Chondrocyte (in vitro differentiated cells): ENCODE data around the gene FHIT. TPM values are rescaled to one million over a fixed set of nuclear protein-coding genes. Genes with fewer than 3 reads are reported as not detected.

Source experiments
- DNase-seq: peaks from one replicate; pipeline ENCODE4 v3.0.0; 2021; ENCODE audit warnings: mixed read lengths, low spot score
- H3K27ac Mint-ChIP-seq: one replicate; pipeline ENCODE4 v1.8.0; 2021; ENCODE audit warnings: mild to moderate bottlenecking, moderate library complexity, mixed read lengths; ENCODE audit not compliant: unreplicated experiment
- H3K27me3 Mint-ChIP-seq: 2 replicates; pipeline ENCODE4 v1.8.0; 2021; ENCODE audit warnings: low read depth, mixed read lengths
- H3K36me3 Mint-ChIP-seq: 2 replicates; pipeline ENCODE4 v1.8.0; 2021; ENCODE audit warnings: low read depth, mixed read lengths
- H3K4me1 Mint-ChIP-seq: 2 replicates; pipeline ENCODE4 v1.8.0; 2021; ENCODE audit warnings: low read depth, mild to moderate bottlenecking, mixed read lengths
- H3K4me3 Mint-ChIP-seq: one replicate; pipeline ENCODE4 v1.8.0; 2021; ENCODE audit warnings: mild to moderate bottlenecking, moderate library complexity, mixed read lengths; ENCODE audit not compliant: unreplicated experiment
- H3K9me3 Mint-ChIP-seq: 2 replicates; pipeline ENCODE4 v1.8.0; 2021; ENCODE audit warnings: low read depth, mixed read lengths
- CTCF ChIP-seq: fragments of 200-600 bp; sonication (generic); IDR thresholded peaks from 2 replicates; pipeline ENCODE4 v1.5.0; 2021; ENCODE audit warnings: antibody characterized with exemption, mild to moderate bottlenecking, moderate library complexity
- total RNA-seq: library from RNA; stranded (reverse); gene quantifications from 3 replicates; pipeline ENCODE4 v1.2.1, GENCODE V29; 2021

FHIT gene
- total RNA-seq, 1 donor from 2014 or later, result 3.8 TPM

DNA sequence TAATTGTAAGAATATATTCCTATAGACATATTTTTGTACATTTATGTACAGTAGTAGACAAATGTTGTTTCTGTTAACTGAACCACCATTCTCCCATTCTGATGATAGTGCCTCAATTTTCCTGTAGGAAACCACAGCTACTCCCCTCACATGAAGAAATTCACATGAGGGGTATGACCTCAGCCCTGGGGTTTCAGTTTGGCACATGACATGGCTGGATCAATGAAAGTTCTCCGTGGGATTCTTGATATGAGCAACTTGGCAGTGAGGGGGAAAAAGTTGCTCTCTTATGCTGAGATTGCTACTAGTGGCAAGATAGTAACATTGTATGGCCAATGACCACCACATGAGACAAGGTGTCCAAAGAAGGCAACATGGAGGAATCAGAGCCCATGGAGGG is 1111.1 kb downstream of the FHIT start:
- H3K4me3 Mint-ChIP-seq, result no peak overlapping the region
- no peak for TF ChIP-seq CTCF
- no peak for DNase-seq
- no peaks in the 10 kb centered on the region for H3K27me3 Mint-ChIP-seq
- H3K27ac Mint-ChIP-seq, result no peak overlapping the region
- peaks cover 10% of the 10 kb centered on the region for H3K4me1 Mint-ChIP-seq
- no peaks in the 10 kb centered on the region for H3K9me3 Mint-ChIP-seq
- no peaks in the 10 kb centered on the region for H3K36me3 Mint-ChIP-seq

- H3K9me3 Mint-ChIP-seq, result no peaks in the 10 kb centered on the region
- no peak overlapping the region for H3K4me3 Mint-ChIP-seq
- H3K27ac Mint-ChIP-seq, result no peak overlapping the region
- no peak for TF ChIP-seq CTCF
- DNase-seq, result no peak
- peaks cover 20% of the 10 kb centered on the region for H3K4me1 Mint-ChIP-seq
- no peaks in the 10 kb centered on the region for H3K27me3 Mint-ChIP-seq
- peaks cover 2% of the 10 kb centered on the region for H3K36me3 Mint-ChIP-seq
Measured at GRCh38 chr3:60136601-60137000, 1114.7 kb downstream of the FHIT start.

GRCh38 chr3:60135474-60135873 is 1115.8 kb downstream of the FHIT start:
- Mint-ChIP-seq H3K36me3 (peaks cover 2% of the 10 kb centered on the region), H3K27me3 (no peaks in the 10 kb centered on the region), H3K27ac (no peak overlapping the region), H3K9me3 (no peaks in the 10 kb centered on the region), H3K4me1 (peaks cover 15% of the 10 kb centered on the region), H3K4me3 (no peak overlapping the region)
- TF ChIP-seq CTCF, result no peak
- no peak for DNase-seq

GRCh38 chr3:60133269-60134162 is 1117.7 kb downstream of the FHIT start:
- H3K4me3 Mint-ChIP-seq, result no peak overlapping the region
- H3K9me3 Mint-ChIP-seq, result peaks cover 2% of the 10 kb centered on the region
- peaks cover 15% of the 10 kb centered on the region for H3K4me1 Mint-ChIP-seq
- H3K36me3 Mint-ChIP-seq, result peaks cover 2% of the 10 kb centered on the region
- H3K27me3 Mint-ChIP-seq, result no peaks in the 10 kb centered on the region
- no peak for TF ChIP-seq CTCF
- DNase-seq, result no peak
- H3K27ac Mint-ChIP-seq, result peak overlapping the region; percentile 55

DNA sequence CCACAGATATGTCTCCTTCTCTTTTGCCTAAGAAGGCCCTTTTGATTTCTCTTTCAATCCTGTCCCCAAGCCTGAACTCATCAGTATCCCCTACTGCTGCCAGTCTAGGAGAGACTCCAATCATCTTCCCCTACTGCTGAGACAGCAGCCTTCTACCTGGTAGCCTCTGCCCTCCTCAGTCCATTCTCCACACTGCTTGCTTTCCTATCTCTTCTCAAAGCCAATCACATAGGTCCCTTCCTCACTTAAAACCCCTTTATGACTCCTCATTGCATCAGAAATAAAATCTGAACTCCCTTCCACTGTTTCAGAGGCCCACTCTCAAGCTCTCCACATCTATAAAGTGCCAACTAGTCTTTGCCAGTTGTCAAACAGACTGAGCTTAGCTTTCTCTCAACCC is 1119.6 kb downstream of the FHIT start:
- no peak for DNase-seq
- Mint-ChIP-seq H3K36me3 (peaks cover 2% of the 10 kb centered on the region), H3K27ac (peak overlapping the region; percentile 10), H3K27me3 (no peaks in the 10 kb centered on the region), H3K4me1 (peaks cover 15% of the 10 kb centered on the region), H3K4me3 (no peak overlapping the region), H3K9me3 (peaks cover 2% of the 10 kb centered on the region)
- TF ChIP-seq CTCF, result no peak
